Neural cell (in vitro differentiated cells): Measurements from ENCODE around the gene ANKFY1. TPM values are rescaled to one million over a fixed set of nuclear protein-coding genes. Genes with fewer than 3 reads are reported as not detected.

Experiments used
- H2AFZ ChIP-seq: fragments of 200-600, 300-800 bp; sonication (generic), shearing (Covaris generic); 2 replicates; pipeline ENCODE4 v1.6.0; 2014; ENCODE audit warnings: low read depth, mild to moderate bottlenecking, antibody characterized with exemption, low read length, moderate library complexity
- H3F3A ChIP-seq: fragments of 200-600 bp; shearing (Covaris generic); 2 replicates; pipeline ENCODE4 v1.6.1; 2016; ENCODE audit warnings: mild to moderate bottlenecking, moderate library complexity, mixed read lengths, antibody characterized with exemption, low read length; ENCODE audit not compliant: insufficient read depth, poor library complexity, severe bottlenecking
- H3K27ac ChIP-seq: fragments of 200-600, 300-800 bp; sonication (generic), shearing (Covaris generic); 2 replicates; pipeline ENCODE4 v1.5.1; 2014; ENCODE audit warnings: mild to moderate bottlenecking, low read length, moderate library complexity
- H3K27me3 ChIP-seq: fragments of 300-800, 200-600 bp; sonication (generic), shearing (Covaris generic); 2 replicates; pipeline ENCODE4 v1.6.0; 2014; ENCODE audit warnings: mild to moderate bottlenecking, low read depth, low read length, moderate library complexity; ENCODE audit not compliant: insufficient read depth
- H3K36me3 ChIP-seq: fragments of 300-800, 200-600 bp; sonication (generic), shearing (Covaris generic); 2 replicates; pipeline ENCODE4 v1.5.1; 2014; ENCODE audit warnings: mild to moderate bottlenecking, antibody characterized with exemption, low read length, moderate library complexity; ENCODE audit not compliant: insufficient read depth
- H3K4me2 ChIP-seq: fragments of 300-800, 200-600 bp; sonication (generic), shearing (Covaris generic); 2 replicates; pipeline ENCODE4 v1.6.0; 2014; ENCODE audit warnings: mild to moderate bottlenecking, low read length
- H3K4me3 ChIP-seq: fragments of 300-800, 200-600 bp; sonication (generic), shearing (Covaris generic); 2 replicates; pipeline ENCODE4 v1.5.1; 2014; ENCODE audit warnings: mild to moderate bottlenecking, low read length, moderate library complexity
- H3K79me2 ChIP-seq: fragments of 200-600 bp; shearing (Covaris generic); replicated peaks from 2 replicates; pipeline ENCODE4 v1.6.0; 2014; ENCODE audit warnings: mild to moderate bottlenecking, low read length, moderate library complexity; ENCODE audit not compliant: insufficient read depth
- H3K9ac ChIP-seq: fragments of 300-800, 200-600 bp; sonication (generic), shearing (Covaris generic); 2 replicates; pipeline ENCODE4 v1.6.1; 2016; ENCODE audit warnings: mild to moderate bottlenecking, low read length, mixed read lengths
- H3K9me2 ChIP-seq: fragments of 200-600 bp; shearing (Covaris generic); 2 replicates; pipeline ENCODE4 v1.6.1; 2016; ENCODE audit warnings: mild to moderate bottlenecking, low read length, mixed read lengths; ENCODE audit not compliant: insufficient read depth
- H3K9me3 ChIP-seq: fragments of 200-600, 300-800 bp; sonication (generic), shearing (Covaris generic); 2 replicates; pipeline ENCODE4 v1.6.1; 2016; ENCODE audit warnings: mild to moderate bottlenecking, mixed run types, low read length, moderate library complexity, mixed read lengths
- H4K20me1 ChIP-seq: fragments of 200-600 bp; shearing (Covaris generic); 2 replicates; pipeline ENCODE4 v1.6.1; 2016; ENCODE audit warnings: mild to moderate bottlenecking, mixed run types; ENCODE audit not compliant: insufficient read depth
- CTCF ChIP-seq: fragments of 450-650 bp; IDR thresholded peaks from 2 replicates; pipeline ENCODE4 v1.5.1; 2014; ENCODE audit warnings: antibody characterized with exemption, mild to moderate bottlenecking, moderate library complexity; ENCODE audit not compliant: poor library complexity, severe bottlenecking
- EP300 ChIP-seq: fragments of 450-650 bp; conservative IDR thresholded peaks from 2 replicates; pipeline ENCODE4 v1.6.1; 2014; ENCODE audit warnings: antibody characterized with exemption, mild to moderate bottlenecking, moderate library complexity; ENCODE audit not compliant: poor library complexity, severe bottlenecking
- EZH2 ChIP-seq: fragments of 200-600, 300-800 bp; shearing (Covaris generic), sonication (generic); IDR thresholded peaks from 2 replicates; pipeline ENCODE4 v1.6.1; 2014; ENCODE audit warnings: antibody characterized with exemption, low read length, borderline replicate concordance, mild to moderate bottlenecking; ENCODE audit not compliant: insufficient read depth, poor library complexity, severe bottlenecking
- MXI1 ChIP-seq: fragments of 450-650 bp; conservative IDR thresholded peaks from 2 replicates; pipeline ENCODE4 v1.6.1; 2014; ENCODE audit warnings: antibody characterized with exemption, mild to moderate bottlenecking; ENCODE audit not compliant: poor library complexity, severe bottlenecking
- POLR2AphosphoS5 ChIP-seq: IDR thresholded peaks from 2 replicates; pipeline ENCODE4 v1.6.1; 2012
- RAD21 ChIP-seq: fragments of 450-650 bp; conservative IDR thresholded peaks from 2 replicates; pipeline ENCODE4 v1.6.1; 2014; ENCODE audit warnings: antibody characterized with exemption, mild to moderate bottlenecking, moderate library complexity
- REST ChIP-seq: IDR thresholded peaks from 2 replicates; pipeline ENCODE4 v1.6.1; 2012; ENCODE audit warnings: borderline replicate concordance
- SMC3 ChIP-seq: fragments of 450-650 bp; conservative IDR thresholded peaks from 2 replicates; pipeline ENCODE4 v1.6.1; 2014; ENCODE audit warnings: antibody characterized with exemption, mild to moderate bottlenecking, moderate library complexity; ENCODE audit not compliant: poor library complexity
- TAF1 ChIP-seq: IDR thresholded peaks from 2 replicates; pipeline ENCODE4 v1.6.1; 2012; ENCODE audit warnings: low read depth
- polyA plus RNA-seq: library from polyadenylated mRNA; depleted of rRNA; stranded (reverse); fragments of >200 nt; gene quantifications from 2 replicates; pipeline ENCODE4 v1.2.3, GENCODE V29; 2014

The ANKFY1 gene
- polyA plus RNA-seq, 1 donor from 2014 or later, result 25.6 TPM

GRCh38 chr17:4199818-4200402 is 63.9 kb downstream of the ANKFY1 start:
- H2AFZ ChIP-seq, result no peak overlapping the region
- H4K20me1 ChIP-seq, result no peaks in the 10 kb centered on the region
- no peaks in the 10 kb centered on the region for H3K79me2 ChIP-seq
- H3K36me3 ChIP-seq, result peaks cover 4% of the 10 kb centered on the region
- TF ChIP-seq CTCF (peak; percentile 83), SMC3 (peak; percentile 90), RAD21 (peak; percentile 74), TAF1 (no peak)
- no peaks in the 10 kb centered on the region for H3F3A ChIP-seq
- no peaks in the 10 kb centered on the region for H3K27me3 ChIP-seq
- H3K27ac ChIP-seq, result no peak overlapping the region
- H3K9me3 ChIP-seq, result no peaks in the 10 kb centered on the region
- H3K9me2 ChIP-seq, result no peaks in the 10 kb centered on the region
- no peak overlapping the region for H3K9ac ChIP-seq
- H3K4me3 ChIP-seq, result no peak overlapping the region
- no peak overlapping the region for H3K4me2 ChIP-seq

GRCh38 chr17:4198995-4199394 is 64.8 kb downstream of the ANKFY1 start:
- H3F3A ChIP-seq, result no peaks in the 10 kb centered on the region
- H3K36me3 ChIP-seq, result peaks cover 4% of the 10 kb centered on the region
- no peaks in the 10 kb centered on the region for H3K27me3 ChIP-seq
- no peak for TF ChIP-seq REST
- TF ChIP-seq POLR2AphosphoS5, result no peak
- TF ChIP-seq EZH2, result no peak
- no peak for TF ChIP-seq TAF1
- no peak for TF ChIP-seq MXI1
- TF ChIP-seq RAD21, result no peak
- no peak for TF ChIP-seq EP300
- TF ChIP-seq CTCF, result no peak
- no peak for TF ChIP-seq SMC3
- H3K4me3 ChIP-seq, result no peak overlapping the region
- no peak overlapping the region for H2AFZ ChIP-seq
- no peak overlapping the region for H3K9ac ChIP-seq
- H3K9me2 ChIP-seq, result no peaks in the 10 kb centered on the region
- H4K20me1 ChIP-seq, result no peaks in the 10 kb centered on the region
- H3K79me2 ChIP-seq, result no peaks in the 10 kb centered on the region
- no peak overlapping the region for H3K4me2 ChIP-seq
- H3K9me3 ChIP-seq, result no peaks in the 10 kb centered on the region
- H3K27ac ChIP-seq, result no peak overlapping the region
